Embryonic facial prominence (tissue), 1 donor: ENCODE results near the gene MAFB.
A peak's percentile ranks its signal among the peaks of the same experiment; 100 is the strongest.

Source experiments
- DNase-seq: peaks from one replicate; pipeline ENCODE4 v3.0.0-alpha.2; 2016; ENCODE audit errors: extremely low spot score

MAFB gene

GRCh38 chr20:40703975-40704530 is 15.0 kb upstream of the MAFB start:
- no peak for DNase-seq

DNA sequence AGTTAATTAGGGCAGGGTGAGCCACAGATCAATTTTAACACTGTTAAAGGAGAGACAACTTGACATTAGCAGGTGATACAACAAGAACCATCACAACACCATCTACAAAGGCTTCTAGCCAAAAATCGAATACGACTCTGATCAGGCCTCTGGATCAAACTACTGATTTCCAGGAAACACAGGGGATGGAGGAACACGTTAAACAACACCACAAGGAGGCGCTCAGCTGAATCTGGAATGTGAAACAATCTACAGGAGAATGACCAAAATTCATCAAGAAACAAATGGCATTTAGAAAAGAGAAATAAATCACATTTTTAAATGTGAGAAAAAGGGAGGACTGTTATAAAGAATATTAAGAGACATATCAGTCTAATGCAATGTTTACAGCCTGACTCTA is 13.5 kb upstream of the MAFB start:
- no peak for DNase-seq

DNA sequence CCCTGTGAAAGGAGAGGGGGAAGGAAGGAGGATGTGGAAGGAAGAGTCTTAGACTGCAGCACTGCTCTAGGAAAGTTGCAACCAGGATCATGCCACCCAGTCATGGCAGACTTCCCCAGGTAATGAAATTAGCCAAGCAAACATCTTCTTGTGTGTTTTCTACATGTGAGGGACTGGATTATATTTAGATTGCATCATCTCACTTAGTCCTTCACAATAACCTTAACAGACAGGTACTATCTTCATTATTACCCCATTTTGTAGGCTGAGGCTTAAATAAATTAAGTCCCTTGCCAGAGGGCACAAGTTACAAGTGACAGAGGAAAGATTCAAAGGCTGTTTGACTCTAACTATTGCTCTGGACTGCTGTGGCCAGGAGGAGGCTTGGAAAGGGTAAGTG is 9.7 kb upstream of the MAFB start:
- DNase-seq: no peak

DNA sequence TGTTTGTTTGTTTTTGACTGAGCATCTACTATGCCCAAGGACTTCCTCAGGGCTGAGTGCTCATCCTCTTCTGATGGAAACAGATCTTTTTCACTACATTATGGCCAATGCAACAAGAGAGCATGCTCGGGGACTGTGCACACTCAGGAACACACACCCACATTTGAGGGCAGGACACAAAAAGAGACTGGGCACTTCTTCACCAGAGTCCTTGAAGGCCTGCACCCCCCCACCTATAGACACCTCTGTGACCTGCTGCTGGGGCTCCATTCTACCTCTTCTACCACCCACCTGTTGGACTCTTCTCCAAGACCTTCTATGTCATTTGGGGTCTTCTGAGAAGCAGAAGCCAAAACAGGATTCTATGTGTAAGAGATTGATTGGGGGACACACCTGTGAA is 9.2 kb upstream of the MAFB start:
- no peak for DNase-seq

DNA sequence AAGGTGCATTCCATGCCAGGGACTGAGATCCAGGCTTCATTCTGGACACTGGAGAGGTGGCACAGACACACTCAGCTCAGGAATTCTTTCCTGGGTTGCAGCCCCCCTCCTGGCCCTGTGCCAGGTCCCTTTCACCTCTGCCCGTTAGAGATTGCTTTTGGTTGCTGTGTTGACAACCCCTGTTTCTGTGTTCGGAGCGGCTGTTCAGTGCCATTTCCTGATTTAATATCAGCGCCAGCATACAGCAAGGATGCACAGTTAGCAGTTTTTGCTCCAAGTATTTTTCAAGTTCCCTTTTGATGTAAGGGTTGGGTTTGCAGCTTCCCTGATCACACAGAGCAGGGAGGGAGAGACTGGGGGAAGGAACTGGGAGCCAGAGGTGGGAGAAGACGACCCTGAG is 8.5 kb upstream of the MAFB start:
- DNase-seq: no peak

DNA sequence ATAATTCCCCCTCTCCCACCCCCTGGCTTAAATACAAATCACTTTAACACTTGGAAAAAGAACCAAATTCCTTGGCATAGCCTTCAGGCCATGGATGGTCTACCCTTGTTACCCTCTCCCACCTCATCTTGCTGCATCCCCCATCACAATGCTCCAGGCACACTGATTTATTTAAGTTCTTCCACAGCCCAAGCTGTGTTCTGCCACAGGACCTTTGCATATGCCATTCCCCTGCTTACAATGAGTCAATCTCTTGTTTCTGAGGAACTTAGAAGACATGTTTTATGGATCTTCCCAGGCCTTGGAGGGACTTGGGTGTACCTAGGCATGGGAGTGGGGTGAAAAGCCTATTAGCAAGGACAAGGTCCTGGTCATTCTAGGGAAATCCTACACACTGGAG is 6.2 kb upstream of the MAFB start:
- no peak for DNase-seq

GRCh38 chr20:40694246-40694645 is 5.2 kb upstream of the MAFB start:
- DNase-seq: no peak

- DNase-seq: no peak
These were observed 3.4 kb upstream of the MAFB start for GRCh38 chr20:40692240-40693011.

- DNase-seq: no peak
These were observed 2.7 kb upstream of the MAFB start for GRCh38 chr20:40691566-40692239.

DNA sequence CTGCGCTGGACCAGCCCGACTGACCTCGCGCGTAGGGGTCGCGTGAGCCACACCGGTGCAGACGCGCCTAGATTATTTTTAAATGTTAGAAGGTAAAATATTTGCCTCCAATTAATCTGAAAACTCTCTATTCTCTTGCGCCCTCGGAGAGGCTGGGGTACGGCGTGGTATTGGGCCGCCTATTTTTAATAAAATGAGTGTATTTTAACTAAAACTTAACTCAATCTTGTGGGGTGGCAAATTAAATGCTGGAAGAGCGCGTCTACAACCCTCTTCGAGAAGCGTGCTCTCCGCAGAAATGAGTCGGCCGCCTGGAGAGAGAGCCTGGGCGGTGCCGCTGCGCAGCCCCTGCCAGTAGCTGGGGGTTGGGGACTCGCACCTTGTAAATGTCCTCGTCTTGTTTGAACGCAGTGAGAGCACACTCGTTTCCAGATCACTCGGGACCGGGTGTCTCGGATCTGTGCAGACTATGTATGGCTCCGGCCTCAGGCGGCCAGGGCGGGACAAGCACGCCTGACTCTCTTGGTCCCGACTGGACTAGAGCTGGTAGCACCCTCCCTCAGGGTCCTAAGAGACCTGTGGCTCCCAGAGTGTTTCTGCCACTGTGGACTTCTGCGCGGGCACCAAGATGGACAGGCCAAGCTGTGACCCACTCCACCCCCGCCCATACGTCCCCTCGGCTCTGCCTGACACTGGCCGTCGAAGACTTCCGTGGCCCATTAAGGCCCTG is 2.0 kb upstream of the MAFB start:
- no peak for DNase-seq

DNA sequence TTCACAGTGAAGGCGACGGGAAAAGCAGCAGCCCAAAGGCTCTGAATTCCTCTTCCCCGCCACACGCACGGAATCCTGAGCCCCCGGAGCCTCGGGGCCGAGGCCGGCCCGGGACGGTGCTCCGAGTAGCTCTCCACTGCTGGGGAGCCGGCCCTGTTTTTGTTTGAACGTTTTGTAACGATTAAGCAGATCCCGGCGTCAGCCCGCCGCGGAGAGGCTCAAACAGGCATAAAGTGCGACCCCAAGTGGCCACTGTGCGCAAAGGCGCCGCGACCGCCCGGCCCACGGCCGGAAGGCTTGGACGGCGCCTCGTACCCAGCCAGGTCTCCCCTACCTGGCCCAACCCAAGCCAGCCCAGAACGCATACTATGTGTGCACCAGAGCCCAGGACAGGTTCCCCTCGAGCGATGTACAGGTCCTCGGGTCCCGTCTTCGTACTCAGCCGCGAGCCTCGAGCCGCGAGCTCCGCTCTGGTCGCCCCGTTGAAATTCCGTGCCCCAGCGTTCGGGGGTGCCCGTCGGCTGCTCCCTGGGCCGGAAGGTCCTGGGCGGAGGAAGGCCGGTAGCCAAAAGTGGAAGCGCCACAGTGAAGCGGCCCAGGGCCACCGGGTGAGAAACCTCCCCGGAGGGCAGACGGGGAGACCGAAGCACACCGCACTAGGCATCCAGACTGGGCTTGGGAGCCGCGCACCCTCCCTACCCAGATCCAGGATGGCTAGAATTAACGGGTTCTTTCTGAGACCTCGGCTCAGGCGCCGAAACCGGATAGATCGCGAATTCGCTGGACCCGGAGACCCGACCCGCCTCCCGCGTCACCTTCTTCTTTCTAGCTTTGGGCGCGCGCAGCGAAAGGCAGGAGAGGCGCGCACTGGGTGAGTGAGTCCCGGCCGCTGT is 1.2 kb upstream of the MAFB start:
- peak; percentile 86 for DNase-seq

DNA sequence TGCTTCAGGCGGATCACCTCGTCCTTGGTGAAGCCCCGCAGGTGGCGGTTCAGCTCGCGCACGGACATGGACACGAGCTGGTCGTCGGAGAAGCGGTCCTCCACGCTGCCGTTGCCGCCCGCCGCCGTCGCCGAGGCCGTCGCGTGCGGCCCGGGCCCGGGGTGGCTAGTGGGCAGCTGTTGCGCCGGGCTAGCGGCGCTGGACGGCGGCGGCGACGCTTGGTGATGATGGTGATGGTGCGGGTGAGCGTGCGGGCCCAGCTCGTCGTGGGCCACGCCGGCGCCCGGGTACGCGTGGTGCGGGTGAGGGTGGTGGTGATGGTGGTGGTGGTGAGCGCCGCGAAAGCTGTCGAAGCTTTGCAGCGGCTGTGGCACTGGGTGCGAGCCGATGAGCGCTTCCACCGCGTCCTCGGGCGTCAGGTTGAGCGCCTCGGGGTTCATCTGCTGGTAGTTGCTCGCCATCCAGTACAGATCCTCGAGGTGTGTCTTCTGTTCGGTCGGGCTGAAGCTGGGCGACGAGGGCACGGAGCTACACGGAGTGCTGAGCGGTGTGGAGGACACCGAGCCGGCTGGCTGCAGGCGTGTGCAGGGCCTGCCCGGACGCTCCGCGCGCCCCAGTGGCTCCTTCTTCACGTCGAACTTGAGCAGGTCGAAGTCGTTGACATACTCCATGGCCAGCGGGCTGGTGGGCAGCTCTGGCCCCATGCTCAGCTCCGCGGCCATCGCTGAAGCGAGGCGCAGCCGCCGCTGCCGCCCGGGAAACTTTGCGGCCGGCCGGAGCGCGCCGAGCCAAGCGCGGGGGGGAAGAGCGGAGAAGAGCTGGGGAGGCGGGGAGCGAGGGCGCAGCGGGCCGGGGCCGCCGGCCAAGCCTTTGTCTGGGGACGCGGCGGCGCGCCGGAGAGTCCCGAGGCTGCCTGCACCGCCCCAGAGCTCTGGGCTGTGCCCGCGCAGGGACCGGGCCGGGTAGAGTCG is 622 bp downstream of the MAFB start:
- DNase-seq: no peak

GRCh38 chr20:40687384-40688128 is 1.5 kb downstream of the MAFB start:
- DNase-seq: no peak

DNA sequence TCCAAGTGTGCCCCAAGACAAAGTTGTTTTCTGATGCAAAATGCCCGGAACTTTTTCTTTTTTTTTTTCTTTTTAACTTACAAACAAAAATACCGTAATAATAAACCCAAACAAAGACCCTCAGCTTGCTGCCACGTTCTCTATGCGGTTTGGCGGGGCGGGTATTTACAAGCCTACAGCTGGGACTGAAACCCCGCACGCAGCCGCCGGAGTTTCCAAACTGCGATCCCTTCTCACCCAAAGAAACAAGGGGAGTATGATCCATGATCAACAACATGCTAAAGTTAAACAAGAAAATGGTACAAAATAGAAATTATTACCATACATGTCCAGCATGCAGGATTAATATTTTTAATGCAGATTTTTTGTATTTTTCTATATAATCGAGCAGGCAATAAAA is 2.1 kb downstream of the MAFB start:
- no peak for DNase-seq

- DNase-seq: no peak
These were observed 2.6 kb downstream of the MAFB start for GRCh38 chr20:40686434-40686882.

DNA sequence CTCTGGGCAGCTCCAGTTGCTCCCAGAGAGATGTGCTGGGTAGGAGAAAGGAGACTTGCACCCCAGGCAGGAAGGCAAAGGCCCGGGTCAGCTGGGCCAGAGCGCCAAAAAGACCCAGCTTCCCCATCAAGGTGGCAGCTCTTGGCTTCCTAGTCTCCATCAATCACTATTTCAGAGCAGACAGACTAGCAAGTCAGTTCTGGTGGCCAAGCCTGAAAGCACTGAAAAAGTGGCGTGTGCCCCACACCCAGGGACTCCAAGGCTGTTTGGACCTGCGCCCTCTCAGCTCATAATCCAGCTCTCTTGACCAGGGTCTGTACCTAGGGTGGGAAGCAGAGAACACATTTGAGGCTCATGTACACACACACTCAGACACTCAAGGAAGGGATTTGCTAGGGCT is 3.7 kb downstream of the MAFB start:
- DNase-seq: no peak

DNA sequence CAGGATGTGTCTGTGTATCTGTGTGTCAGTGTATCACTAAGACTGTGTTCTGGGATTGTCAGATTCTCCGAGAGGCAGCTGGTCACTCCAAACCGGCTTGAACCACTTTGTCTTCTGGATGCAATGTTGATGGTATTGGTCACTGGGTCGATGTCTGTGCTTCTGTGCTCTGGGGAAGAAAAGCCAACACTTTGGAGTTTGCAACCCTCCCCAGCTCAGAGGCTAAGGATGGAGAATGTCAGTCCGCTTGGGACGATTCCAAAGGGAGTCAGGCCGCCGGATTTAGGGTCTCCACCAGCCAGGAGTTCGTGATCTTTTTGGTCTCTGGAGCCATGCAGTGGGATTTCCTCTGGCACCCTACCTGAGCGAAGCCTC is 5.2 kb downstream of the MAFB start:
- DNase-seq: no peak

- DNase-seq: no peak
These were observed 5.7 kb downstream of the MAFB start for GRCh38 chr20:40683221-40683893.
